ENCODE measurements around the gene CAMK2G.

DNA sequence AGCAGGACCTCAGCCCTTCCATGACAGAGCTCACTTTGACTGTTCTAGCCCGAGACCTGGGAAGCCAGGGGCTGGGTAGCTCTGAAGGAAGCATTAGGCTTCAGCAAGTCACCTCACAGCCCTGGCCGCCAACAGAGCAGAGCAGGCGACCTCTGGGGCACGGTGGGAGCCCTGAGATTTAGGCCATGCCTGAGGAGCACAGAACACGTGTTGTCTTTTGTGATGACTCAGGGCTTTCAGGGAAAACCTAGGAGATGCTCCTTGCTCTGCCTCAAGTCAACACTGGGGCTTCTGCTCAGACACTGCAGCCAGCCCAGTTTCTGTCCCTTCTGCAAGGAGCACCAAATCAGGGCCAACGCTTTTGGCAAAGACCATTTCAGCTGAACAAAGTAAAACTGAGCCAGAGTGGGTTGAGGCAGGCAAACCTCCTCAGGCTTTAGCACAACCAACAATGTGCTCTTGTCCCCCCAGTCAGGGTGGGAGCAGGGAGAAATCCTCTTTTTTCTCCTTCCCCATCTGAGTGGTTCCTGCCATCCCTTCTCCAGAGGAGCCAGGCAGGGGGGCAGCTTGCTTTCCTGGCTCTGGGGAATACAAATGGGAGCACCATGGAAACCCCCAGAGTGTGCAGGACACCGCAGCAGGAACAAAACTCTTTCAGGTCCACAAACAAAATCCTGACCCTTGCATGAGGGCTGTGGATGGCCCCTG lies 14.4 kb downstream of the CAMK2G start:
- TF ChIP-seq, protein P1, sequence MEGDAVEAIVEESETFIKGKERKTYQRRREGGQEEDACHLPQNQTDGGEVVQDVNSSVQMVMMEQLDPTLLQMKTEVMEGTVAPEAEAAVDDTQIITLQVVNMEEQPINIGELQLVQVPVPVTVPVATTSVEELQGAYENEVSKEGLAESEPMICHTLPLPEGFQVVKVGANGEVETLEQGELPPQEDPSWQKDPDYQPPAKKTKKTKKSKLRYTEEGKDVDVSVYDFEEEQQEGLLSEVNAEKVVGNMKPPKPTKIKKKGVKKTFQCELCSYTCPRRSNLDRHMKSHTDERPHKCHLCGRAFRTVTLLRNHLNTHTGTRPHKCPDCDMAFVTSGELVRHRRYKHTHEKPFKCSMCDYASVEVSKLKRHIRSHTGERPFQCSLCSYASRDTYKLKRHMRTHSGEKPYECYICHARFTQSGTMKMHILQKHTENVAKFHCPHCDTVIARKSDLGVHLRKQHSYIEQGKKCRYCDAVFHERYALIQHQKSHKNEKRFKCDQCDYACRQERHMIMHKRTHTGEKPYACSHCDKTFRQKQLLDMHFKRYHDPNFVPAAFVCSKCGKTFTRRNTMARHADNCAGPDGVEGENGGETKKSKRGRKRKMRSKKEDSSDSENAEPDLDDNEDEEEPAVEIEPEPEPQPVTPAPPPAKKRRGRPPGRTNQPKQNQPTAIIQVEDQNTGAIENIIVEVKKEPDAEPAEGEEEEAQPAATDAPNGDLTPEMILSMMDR (IDR thresholded peaks at IDR 0.05; ENCODE audit: low read depth, low read length, poor library complexity, severe bottlenecking): no peak
- TF ChIP-seq EZH2phosphoT487 (IDR thresholded peaks at IDR 0.05; ENCODE audit: borderline replicate concordance, low read length): no peak

Measured in DOHH2 (cell line).